Activated T-helper 1 cell treated with anti-CD3 and anti-CD28 coated beads, Interleukin-2, amount 50 U/mL, for 16 hours (primary cell): ENCODE measurements around the gene CYB561.

ENCODE experiments used
- DNase-seq, 2 donors: peaks; one replicate each; pipeline ENCODE4 v3.0.0-alpha.2; 2020; ENCODE audit warnings: low read depth in 1 of 2, low spot score in 1 of 2

The CYB561 gene

DNA sequence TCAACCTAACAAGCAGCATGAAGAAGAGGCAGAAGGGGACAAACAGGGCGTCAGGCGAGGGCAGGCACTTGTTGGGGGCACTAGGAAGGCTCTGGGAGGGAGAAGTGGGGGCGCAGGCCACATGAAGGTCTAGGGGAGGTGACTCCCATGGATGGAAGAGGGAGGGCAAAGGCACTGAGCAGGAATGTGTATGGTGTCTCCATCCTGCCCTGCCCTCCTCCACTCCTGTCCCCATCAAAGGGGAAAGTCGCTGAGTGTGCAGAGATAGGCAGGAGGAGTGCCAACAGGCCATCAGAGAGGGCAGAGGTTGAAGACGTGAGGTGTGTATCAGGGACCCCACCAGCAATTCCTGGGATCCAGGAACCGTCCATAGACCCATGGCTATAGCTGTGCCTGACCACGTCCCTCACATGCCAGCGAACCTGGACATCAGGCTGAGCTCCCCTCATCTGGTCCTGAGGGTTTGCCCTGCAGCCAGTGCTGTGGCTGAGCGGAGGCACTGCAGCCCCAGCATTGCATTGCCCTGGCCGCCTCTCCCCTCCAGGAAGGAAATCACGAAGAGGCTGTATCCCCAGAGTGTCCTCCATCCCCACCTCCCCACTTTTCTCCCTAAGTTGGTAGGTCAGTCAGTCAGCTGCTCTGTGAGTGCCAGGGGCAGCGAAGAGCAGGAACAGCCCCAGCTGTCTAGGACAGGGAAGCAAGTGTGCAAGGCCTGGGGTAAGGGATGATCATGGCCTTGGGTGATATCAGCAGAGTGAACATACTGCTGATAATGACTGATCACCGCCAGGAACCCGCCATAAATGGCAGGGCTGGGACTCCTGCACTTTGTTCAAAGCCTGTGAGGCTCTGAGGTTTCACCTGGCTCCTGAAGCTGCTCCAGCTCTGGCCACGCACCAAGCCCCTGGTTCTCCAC is 6.2 kb upstream of the CYB561 start:
- no peak for DNase-seq

DNA sequence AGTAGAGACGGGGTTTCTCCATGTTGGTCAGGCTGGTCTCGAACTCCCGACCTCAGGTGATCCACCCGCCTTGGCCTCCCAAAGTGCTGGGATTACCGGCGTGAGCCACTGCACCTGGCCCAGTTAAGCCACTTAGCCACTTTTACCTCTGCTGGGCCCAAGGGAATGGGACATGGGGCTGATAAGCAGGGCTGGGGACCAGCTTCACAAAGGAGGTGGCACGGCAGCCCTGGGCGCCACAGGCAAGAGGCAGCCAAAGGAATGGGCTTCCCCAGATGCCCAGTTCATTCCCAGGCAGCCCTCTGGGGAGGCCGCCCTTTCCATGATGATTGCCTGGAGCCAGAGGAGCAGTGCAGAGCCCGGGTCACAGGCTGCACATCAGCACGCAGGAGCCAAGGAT is 5.0 kb upstream of the CYB561 start:
- no peak for DNase-seq

DNA sequence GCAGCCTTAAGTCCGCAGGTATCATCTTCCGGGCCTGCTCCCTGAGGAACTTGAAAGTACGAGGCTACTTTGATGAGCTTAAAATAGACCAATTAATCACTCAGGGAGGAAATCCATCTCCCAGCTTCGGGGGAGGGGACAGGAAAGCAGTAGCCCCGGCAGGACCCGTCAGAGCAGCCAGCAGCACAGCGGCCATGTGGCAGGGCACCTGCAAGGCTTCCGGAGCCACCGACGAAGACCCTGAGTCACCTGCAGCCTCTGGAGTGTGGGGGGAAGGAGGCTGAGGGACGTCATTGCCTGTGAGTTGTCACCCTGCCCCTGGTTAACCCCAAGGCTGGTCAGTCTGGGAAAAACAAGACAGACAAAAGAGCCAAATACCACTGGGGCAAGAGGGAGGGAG is 4.4 kb upstream of the CYB561 start:
- DNase-seq = no peak

DNA sequence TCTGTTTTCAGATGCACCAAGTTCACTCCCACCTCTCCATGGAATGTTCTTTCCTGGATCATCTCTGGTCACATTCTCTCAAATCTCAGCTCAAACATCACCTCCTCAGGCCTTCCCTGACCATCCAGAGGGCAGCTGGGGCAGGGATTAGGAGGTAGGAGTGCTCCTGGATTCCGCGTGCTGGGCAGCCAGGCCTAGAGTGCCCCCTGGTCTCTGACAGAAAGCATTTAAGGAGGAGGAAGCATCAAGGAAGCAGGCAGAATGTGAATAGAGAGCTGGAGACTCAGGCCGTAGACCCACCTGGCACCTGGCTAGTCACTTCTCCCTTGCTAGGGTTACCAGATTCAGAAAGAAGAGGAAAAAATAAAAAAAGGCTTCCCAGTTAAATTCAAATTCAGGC is 2.5 kb upstream of the CYB561 start:
- no peak for DNase-seq

DNA sequence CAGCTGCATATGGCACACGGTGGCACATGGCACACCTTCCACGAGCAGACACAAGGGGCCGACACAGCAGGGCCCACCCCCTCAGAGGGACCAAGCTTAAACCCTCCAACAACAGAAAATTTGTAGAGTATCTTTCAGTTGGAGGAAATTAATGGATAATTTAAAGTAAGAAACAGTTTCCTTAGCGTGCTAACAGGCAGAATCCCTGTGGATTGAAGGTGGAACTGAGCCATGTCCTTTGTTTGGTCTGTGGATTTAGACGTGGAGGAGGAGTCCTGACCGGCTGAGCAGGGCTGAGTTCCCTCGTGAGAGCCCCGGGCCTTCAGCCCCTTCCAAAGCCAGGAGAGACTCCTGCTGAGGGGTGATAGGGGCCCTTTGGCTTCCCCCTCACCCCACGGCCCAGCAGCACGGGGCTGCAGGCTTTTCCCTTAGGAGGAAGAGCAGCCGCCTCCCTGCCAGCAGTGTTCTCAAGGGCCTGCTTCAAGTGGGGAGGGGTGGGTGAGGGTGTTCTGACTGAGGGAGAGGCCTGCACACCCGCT is 1.4 kb upstream of the CYB561 start:
- no peak for DNase-seq

DNA sequence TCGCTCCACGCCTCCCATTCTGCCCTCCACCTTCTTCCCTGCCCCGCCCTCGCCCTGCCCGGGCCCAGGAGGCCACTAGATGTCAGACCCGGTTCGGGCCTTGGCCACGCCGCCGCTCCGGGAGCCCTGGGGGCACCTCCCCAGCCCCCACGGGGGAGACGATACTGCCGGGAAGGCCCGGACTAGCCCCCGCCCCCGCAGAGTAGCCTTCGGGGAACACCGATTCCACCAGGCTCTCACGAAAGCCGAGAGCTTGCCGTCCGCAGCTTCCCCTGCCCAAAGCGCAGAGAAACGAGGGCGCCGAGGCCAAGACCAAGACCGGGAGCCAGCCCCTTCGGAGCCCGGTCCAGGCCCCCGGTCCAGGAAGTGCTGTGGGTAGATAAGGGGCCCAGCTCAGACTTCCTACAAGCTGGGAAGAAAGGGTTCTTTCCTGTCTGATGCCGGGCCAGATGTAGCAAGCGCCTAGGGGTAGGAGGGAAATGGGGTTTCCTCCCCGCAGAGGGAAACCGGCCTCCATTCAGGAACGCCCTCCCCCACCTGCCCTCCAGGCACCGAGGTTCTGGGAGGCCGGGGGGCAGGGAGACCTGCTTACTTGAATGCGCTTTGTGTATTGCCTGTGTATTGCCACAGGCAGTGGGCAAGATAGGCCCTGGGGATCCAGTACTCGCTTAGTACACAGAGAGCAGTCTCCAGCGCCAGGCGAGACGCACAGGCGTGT is 806 bp upstream of the CYB561 start:
- peak; percentile 17 to 39 for DNase-seq

DNA sequence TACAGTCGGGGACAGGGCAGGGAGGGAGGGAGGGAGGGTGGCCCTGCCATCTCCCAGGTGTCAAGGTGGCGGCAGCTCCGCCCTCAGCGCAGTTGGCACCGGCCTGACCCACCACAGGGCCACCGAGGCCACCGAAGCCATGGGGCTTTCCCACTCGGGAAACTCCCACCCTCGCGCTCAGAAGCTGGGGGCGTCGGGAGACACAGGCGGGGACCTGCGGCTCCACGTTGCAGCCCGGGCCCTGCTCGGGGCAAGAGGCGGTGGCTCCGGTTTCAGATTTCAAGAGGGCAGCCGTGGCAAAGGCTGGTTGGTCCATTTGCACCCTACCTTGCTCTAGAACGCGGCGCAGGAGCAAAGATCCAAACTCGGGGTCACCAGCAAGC is 544 bp downstream of the CYB561 start:
- peak in 1 of 2 donors; percentile 64 for DNase-seq

DNA sequence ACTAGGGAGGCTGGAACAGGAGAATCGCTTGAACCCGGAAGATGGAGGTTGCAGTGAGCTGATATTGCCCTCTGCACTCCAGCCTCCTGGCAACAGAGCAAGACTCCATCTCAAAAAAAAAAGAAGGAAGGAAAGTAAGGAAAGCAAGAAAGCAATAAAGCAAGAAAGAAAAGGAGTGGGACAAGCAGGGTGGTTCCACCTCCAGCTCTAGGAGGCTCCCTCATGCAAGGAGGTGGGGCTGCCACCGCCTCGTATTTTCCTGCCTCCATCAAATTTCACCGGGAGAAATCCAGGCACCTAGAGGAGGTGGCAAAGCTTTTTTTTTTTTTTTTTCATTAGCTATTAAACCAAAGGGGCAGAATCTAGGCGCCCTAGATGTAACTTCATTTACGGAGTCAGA is 1.0 kb downstream of the CYB561 start:
- no peak for DNase-seq

DNA sequence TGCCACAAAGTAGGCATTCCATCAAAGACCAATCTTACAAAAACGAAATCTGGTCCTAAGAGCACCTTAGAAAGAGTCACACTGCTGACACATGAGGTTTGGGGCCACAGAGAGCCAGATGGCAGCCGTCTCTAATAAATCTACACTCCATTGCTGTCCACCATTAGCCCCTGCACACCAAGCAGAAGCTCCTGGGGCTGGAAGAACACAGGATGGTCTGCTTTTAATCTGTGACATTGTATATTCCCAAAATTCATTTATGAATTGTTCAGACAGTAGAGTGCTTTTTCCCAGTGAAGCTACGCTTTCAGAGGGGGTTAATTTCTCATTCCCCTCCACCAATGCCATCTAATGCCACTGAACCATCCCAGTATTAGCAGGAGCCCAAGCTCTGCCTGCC is 1.6 kb downstream of the CYB561 start:
- DNase-seq = no peak

DNA sequence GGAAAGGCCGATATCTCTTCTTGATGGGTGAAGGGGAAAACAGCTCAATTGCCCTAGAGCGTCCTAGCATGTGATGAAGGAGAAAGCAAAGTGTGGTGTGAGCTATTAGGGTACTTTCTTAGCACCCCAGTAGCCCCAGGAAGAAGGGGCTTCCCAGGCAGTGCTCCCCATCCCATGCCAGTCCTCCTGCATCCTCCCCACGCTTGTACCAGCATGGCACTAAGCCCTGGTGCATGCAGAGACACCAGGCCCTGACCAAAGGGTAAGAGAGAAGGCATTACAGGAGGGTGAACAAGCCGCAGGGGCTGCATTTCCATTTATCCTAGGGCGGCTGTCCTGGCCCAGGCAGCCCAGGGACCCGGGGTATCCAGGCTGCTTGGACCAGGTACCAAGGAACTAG is 3.1 kb downstream of the CYB561 start:
- no peak for DNase-seq

DNA sequence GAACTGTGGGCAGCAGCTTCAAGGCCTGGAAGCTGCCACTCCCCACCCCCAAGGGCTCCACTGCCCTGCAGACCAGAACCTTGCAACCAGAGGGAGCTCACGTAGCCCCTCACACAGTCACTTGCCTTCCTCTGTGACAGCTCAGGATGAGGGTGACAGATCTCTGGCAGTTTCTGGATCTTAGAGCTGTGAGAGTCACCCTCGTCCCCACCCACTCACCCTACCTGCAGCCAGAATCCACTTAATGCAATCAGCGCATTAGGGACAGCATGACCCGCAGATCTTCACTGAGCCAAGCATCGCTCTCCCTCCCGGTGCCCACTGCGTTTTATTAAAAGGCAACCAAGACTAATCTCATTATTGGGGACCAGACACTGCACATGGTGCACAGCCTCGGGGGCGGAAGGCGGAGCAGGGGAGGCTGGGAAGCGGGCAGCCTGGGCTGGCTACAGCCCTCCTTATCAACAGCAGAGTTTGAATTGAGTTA is 3.5 kb downstream of the CYB561 start:
- no peak for DNase-seq

DNA sequence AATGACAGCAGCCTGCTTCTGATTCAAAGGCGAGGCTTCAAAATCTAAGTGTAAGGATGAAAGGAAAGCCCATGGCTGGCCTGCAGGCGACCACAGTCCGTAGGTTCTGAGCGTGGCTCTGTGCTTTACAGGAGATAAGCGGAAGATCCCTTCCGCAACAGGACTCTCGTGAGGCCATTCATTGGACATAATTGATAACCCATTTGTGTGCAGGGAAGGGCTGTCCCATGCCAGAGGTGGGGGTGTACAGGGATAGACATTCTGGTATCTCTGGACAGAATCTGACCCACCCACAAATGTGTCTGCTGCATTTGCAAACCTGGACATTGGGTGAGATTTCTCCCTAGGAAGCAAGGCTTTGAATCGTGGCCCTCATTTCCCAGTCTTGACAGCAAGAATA is 4.0 kb downstream of the CYB561 start:
- no peak for DNase-seq

DNA sequence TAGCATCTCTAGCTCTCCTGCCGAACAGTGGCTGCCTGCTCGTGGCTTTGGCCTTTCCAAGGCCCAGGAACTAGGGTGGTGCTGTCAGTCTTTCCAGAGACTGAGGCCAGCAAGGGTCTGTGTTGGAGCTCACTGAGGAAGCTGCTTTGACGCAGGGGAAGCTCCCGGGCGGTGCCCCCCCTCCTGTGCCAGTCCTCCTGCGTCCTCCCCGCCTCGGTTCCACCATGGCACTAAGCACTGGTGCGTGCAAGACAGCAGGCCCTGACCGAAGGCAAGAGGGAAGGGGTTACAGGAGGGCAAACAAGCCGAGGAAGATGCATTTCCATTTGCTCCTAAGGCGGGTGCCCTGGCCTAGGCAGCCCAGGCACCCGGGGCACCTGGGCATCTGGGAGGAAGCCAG is 4.5 kb downstream of the CYB561 start:
- DNase-seq = no peak

DNA sequence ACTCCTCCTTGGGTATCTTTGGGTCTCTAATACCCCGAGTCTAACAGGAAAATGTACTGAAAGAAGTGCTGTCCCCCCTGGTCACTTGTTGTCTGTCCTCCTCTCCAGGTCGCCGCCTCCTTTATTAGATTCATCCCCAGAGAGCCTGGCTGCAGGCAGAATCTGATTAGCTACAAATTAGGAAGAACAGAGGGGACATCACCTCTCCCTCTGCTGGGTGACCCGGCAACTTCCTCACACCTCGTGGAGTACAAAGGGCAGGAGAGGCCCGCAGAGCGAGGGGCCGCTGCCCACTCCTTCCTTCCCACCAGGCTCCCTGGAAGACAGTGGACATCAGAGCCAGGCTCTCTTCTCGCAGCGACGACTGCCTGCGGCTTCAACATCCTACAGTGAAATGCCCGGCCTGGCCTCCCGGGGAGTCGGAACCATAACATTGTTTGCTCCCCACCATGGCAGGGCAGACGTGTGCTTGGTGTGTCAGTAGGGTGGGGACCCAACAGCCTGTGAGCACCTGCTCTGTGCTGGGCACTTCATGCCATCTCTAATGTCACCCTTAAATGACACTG is 5.3 kb downstream of the CYB561 start:
- no peak for DNase-seq

DNA sequence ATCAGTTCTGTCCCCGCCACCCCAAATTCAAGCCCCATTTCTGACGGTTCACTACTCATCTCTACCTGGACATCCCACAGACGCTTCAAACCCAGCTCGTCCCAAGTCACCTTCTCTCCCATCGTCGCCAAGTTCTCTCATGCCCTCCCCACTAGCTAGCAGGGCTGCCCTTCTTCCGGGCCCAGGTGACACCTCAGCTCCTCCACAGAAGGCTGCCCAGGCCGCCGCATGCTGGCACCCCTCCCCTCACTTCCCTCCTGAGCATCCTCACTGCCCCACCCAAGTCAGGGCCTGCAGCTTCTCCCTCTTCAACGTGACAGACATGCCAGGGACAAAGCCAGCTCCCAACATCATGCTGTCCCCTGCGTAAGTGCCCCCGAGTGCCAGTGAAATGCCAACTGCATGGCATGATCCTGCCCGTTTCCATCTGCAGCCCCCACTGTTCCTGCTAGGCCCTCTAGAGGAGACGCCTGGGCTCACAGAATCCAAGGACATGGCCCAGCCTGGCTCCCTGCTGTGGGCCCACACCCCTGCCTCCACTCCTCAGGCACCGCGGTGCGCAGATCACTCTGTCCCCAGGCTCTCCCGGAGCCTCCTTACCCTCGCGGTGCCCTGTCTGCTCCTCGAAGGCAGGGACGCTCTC is 5.9 kb downstream of the CYB561 start:
- peak in 1 of 2 donors; percentile 27 for DNase-seq

DNA sequence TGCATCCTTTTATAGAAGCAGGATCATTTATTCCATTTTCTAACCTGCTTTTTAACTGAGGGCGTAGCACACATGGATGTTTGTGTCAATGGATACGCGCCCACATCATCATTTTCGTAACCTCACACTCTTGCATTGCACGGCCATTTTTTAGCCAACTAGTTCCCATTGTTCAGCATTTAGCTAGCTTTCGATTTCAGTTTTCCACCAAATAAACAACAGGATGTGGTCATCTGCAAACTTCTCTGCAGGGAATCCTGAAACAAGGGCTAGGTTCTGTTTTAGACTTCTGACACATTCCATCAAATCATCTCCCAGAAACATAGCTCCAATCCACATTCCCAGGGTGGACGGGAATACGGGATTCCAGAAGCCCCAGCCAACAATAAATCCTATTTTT is 6.4 kb downstream of the CYB561 start:
- DNase-seq = no peak

DNA sequence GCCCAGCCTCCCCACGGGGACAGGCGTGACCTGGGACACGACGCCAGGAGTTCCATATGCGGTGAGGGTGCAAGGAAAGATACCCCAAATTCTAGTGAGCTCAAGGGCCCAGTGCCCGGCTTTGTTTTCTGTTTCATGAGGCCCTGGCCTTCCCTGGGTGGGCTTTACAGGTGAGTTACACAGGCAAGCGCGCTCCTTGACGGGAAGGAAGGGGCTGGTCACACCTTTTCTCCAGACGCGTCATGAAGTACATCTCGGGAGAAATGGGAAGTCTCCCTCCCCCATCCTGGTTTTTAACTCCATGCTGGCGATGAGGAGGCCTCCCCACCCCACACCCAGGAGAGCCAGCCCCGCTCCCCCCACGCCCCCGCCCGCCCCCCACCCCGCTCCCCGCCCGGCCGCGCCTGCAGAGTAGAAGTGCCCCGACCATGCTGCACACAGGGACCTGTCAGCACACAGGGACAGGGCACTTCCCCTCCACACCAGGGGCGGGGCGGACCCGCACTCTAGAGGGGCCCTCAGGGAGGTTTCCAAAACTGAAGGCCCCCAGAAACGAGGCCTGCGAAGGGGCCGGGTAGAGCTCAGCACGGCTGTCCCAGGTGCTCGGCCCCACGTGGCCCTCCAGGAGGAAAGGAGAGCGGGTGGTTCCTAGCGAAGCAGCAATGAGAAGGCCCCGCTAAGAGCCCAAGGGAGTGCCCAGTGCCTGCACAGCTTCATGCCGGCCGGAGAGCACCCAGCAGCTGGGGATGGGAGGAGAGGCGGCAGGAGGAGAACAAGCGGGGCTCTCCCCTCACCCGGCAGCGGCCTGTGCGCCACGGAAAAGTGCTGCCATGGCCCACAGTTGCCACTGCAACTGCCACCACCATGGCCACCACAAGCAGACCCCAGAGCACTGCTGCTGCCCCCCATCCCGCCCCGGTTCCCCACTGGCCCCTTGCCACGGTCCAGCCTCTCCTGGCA is 7.7 kb downstream of the CYB561 start:
- no peak for DNase-seq

DNA sequence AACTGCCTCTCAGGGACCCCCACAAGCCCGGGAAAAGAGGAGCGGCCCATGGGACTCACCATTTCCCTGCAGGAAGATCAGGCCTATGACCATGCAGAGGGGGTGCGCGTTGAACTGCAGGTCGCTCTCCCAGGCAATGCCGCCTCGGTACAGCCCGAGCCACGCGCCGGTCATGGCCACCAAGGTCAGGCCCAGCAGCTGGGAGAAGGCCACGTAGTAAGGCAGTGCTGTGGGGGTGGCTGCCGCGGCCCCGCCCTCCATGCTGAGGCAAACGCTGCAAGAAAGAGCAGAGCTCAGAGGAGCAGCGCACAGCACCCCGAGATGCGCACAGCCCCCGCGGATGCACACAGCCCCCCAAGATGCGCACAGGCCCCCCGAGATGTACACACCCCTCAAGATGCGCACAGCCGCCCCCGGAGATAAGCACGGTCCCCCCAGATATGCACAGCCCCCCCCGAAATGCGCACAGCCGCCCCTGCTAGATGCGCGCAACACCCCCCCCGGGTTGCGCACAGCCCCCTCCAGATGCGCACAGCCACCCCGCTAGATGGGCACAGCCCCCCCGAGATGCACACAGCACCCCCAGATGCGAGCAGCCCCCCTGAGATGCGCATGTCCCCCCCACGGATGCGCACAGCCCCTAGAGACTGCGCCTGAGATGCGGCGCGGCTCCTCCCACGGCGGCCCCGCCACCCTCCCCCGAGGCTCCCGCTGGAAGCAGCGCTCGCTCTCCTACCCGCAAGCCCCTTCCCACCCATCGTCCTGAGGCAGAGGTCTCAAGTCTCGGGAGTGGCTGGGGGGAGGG is 8.6 kb downstream of the CYB561 start:
- DNase-seq = no peak

DNA sequence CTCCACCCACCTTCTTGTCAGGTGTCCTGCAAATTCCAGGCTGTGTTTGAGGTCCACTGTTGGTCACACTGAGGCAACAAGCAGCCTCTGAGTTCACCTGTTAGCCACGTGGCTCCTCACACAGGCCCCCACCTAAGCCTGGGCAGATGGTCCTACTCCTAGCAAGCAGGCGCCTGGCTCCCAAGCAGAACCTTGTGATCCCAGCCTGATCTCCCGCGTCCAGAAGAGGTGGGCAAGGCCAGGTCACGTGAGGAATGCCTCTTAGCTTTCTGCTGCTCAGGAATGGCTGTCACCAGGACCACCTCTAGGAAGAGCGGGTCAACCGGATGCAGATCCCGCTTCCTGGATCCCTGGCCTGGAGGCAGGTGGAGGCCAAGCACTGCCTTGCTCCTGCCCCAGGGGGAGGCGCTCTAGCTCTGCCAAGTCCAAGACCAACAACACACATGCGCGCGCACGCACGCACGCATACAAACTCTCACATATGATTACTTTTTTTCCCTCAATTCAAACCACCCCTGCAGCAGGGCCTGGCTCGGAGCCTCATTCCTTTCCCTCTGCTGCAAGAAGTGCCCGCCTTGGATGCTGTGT is 9.5 kb downstream of the CYB561 start:
- no peak for DNase-seq
